HEK293T (cell line): Measurements from ENCODE around the gene OR6Y1.

Experiments used
- CTCF ChIA-PET: fragments of 350-600 bp; formaldehyde crosslinking; extraction: SDS; loops from one replicate; lab custom pipeline; 2021; ENCODE audit warnings: antibody characterized with exemption, inconsistent platforms; lab: Yijun Ruan, JAX
- POLR2A ChIA-PET: fragments of 350-600 bp; formaldehyde crosslinking; extraction: SDS; loops from one replicate; lab custom pipeline; 2020; ENCODE audit warnings: antibody characterized with exemption, inconsistent platforms; lab: Yijun Ruan, JAX
- DNase-seq: peaks from one replicate; pipeline ENCODE4 v3.0.0; 2012; ENCODE audit warnings: mixed read lengths; ENCODE audit errors: extremely low spot score
- ARNT ChIP-seq: fragments of 450-650 bp; IDR thresholded peaks from 2 replicates; pipeline ENCODE4 v1.6.1; 2017; ENCODE audit warnings: mild to moderate bottlenecking
- BHLHE40 ChIP-seq: fragments of 450-650 bp; IDR thresholded peaks from 2 replicates; pipeline ENCODE4 v1.6.1; 2016; ENCODE audit warnings: mild to moderate bottlenecking, moderate library complexity, borderline replicate concordance
- CTBP1 ChIP-seq: fragments of 450-650 bp; IDR thresholded peaks from 2 replicates; pipeline ENCODE4 v1.6.1; 2016; ENCODE audit warnings: borderline replicate concordance
- ELF4 ChIP-seq: fragments of 450-650 bp; IDR thresholded peaks from 2 replicates; pipeline ENCODE4 v1.6.1; 2017; ENCODE audit warnings: antibody characterized with exemption
- FOXA1 ChIP-seq: fragments of 450-650 bp; IDR thresholded peaks from 2 replicates; pipeline ENCODE4 v1.6.1; 2016; ENCODE audit warnings: mild to moderate bottlenecking
- FOXK2 ChIP-seq: fragments of 450-650 bp; IDR thresholded peaks from 2 replicates; pipeline ENCODE4 v1.6.1; 2016; ENCODE audit warnings: mild to moderate bottlenecking
- FOXM1 ChIP-seq: fragments of 450-650 bp; IDR thresholded peaks from 2 replicates; pipeline ENCODE4 v1.6.1; 2017; ENCODE audit warnings: mild to moderate bottlenecking, borderline replicate concordance
- HDGF ChIP-seq: fragments of 450-650 bp; IDR thresholded peaks from 2 replicates; pipeline ENCODE4 v1.6.1; 2017; ENCODE audit warnings: antibody characterized with exemption, borderline replicate concordance
- L3MBTL2 ChIP-seq: fragments of 450-650 bp; conservative IDR thresholded peaks from 2 replicates; pipeline ENCODE4 v1.6.1; 2016; ENCODE audit warnings: mild to moderate bottlenecking
- LEF1 ChIP-seq: fragments of 450-650 bp; IDR thresholded peaks from 2 replicates; pipeline ENCODE4 v1.6.1; 2017; ENCODE audit warnings: mild to moderate bottlenecking, borderline replicate concordance
- NFRKB ChIP-seq: fragments of 450-650 bp; IDR thresholded peaks from 2 replicates; pipeline ENCODE4 v1.6.1; 2016; ENCODE audit warnings: mild to moderate bottlenecking, moderate library complexity
- PKNOX1 ChIP-seq: fragments of 450-650 bp; IDR thresholded peaks from 2 replicates; pipeline ENCODE4 v1.6.1; 2016
- SP1 ChIP-seq: fragments of 450-650 bp; IDR thresholded peaks from 2 replicates; pipeline ENCODE4 v1.6.1; 2017
- SUZ12 ChIP-seq: fragments of 450-650 bp; IDR thresholded peaks from 2 replicates; pipeline ENCODE4 v1.6.1; 2016; ENCODE audit warnings: mild to moderate bottlenecking
- TARDBP ChIP-seq: fragments of 450-650 bp; IDR thresholded peaks from 2 replicates; pipeline ENCODE4 v1.6.1; 2016
- ZNF384 ChIP-seq: fragments of 450-650 bp; IDR thresholded peaks from 2 replicates; pipeline ENCODE4 v1.6.1; 2016

The OR6Y1 gene

DNA sequence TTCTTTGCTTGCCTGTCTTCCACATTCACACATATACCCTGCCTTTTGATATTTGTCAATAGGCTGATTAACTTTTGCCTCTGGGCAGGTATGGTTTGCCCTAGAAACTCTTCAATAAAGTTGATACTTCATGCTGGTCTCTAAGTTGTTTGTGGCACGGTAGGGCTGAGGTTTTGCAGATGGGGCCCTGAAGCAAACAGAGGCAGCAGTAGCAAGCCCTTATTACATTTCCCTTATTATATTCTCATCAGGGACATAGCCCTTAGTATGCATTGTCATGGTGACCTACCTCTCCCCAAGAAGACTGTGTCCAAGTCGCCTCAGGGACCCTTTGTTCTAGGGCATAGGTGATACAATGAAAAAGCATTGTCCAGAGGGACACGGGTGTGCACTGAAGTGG lies 16.3 kb upstream of the OR6Y1 start, which contains the start of gene OR6P1:
Gene OR6P1 (minus strand): TSS at position 101 of the 400 bp plus-strand sequence. CDS start 6,976 bp downstream, outside the sequence.
- TF ChIP-seq NFRKB (no peak), ARNT (no peak), FOXM1 (no peak), BHLHE40 (no peak), HDGF (no peak)
- POLR2A ChIA-PET, result no interaction called here
- no peak for DNase-seq
- CTCF ChIA-PET, result no interaction called here

DNA sequence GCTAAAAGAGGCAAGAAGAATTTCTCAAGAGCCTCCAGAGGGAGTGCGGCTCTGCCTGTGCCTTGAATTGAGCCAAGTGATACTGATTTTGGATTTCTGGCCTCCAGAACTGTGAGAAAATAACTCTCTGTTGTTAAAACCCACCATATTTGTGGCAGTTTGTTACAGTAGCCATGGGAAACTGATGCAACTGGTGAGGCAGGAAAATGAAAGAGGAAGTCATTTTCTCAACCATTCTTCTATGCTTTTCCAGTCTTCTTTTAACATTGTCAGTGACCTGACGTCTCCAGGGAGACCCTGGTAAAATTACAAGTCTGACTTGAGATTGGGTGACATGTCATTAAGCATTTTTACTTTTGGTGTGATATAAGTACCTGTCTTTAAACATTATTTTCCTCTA lies 10.4 kb upstream of the OR6Y1 start:
- POLR2A ChIA-PET, result no interaction called here
- DNase-seq, result no peak
- CTCF ChIA-PET, result no interaction called here

DNA sequence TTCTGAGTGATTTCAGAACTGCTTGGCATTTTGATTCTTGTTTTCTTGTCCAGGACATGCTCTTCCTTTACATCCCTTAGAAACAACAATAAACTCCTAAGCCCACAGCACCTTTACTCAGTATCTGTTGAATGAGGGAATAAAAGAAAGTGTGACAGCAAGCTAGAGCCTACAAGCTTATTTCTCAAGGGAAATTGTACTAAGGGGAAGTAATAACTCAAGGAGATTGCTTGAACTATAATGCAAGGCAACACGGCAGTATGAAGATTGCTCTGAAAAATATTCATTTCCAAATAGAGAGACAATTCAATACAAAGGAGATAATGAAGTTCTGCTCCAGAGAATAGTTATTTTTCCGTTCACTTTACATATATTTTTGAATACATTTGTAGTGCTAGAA lies 9.6 kb upstream of the OR6Y1 start:
- no peak for DNase-seq
- no peak for TF ChIP-seq SP1
- no peak for TF ChIP-seq BHLHE40
- no peak for TF ChIP-seq L3MBTL2
- TF ChIP-seq TARDBP, result no peak
- no peak for TF ChIP-seq SUZ12
- no peak for TF ChIP-seq ELF4
- TF ChIP-seq CTBP1, result no peak
- no peak for TF ChIP-seq LEF1
- TF ChIP-seq HDGF, result no peak
- no peak for TF ChIP-seq FOXM1
- no peak for TF ChIP-seq FOXA1
- no peak for TF ChIP-seq NFRKB
- TF ChIP-seq ZNF384, result no peak
- TF ChIP-seq ARNT, result no peak
- CTCF ChIA-PET, result no interaction called here
- POLR2A ChIA-PET, result no interaction called here

More for the DNA sequence above, 10.4 kb upstream of the OR6Y1 start:
- TF ChIP-seq LEF1 (no peak), L3MBTL2 (no peak), FOXK2 (no peak), BHLHE40 (no peak)

- ChIA-PET CTCF (no interaction called here), POLR2A (no interaction called here)
- no peak for TF ChIP-seq PKNOX1
- no peak for TF ChIP-seq ELF4
- no peak for TF ChIP-seq NFRKB
- no peak for TF ChIP-seq SUZ12
- no peak for TF ChIP-seq HDGF
- no peak for TF ChIP-seq ARNT
- TF ChIP-seq SP1, result no peak
- TF ChIP-seq L3MBTL2, result no peak
- TF ChIP-seq CTBP1, result no peak
- DNase-seq, result no peak
Observed at GRCh38 chr1:158559696-158560095, 5.5 kb upstream of the OR6Y1 start.

GRCh38 chr1:158552296-158552695 lies 1.9 kb downstream of the OR6Y1 start:
- ChIA-PET CTCF (no interaction called here), POLR2A (no interaction called here)
- TF ChIP-seq ARNT (no peak), FOXK2 (no peak), ZNF384 (no peak), ELF4 (no peak), SP1 (no peak), CTBP1 (no peak), FOXM1 (no peak), TARDBP (no peak)
- DNase-seq, result no peak

- ChIA-PET CTCF (no interaction called here), POLR2A (no interaction called here)
- TF ChIP-seq NFRKB (no peak), SUZ12 (no peak), FOXM1 (no peak), ELF4 (no peak), BHLHE40 (no peak), FOXA1 (no peak), ZNF384 (no peak), LEF1 (no peak), CTBP1 (no peak), FOXK2 (no peak), L3MBTL2 (no peak), TARDBP (no peak)
- DNase-seq, result no peak
Observed at GRCh38 chr1:158547533-158547932, 6.7 kb downstream of the OR6Y1 start.

DNA sequence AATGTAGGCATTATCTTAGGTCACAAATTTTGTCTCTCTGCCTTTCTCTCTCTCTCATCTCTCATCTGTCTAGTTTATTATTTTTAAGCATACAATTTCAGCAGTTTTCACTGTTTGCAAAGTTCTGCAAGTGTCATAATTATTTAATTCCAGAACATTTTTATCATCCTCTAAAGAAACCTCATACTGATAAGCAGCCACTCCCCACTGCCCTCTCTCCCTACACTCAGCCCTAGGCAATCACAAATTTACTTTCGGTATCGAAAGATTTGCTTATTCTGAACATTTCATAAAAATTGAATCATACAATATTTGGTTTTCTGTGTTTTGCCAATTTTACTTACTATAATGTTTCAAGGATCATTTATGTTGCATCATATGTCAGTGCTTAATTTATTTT lies 16.6 kb downstream of the OR6Y1 start:
- DNase-seq, result no peak
- CTCF ChIA-PET, result no interaction called here
- TF ChIP-seq BHLHE40, result no peak
- TF ChIP-seq TARDBP, result no peak
- TF ChIP-seq CTBP1, result no peak
- no peak for TF ChIP-seq HDGF
- TF ChIP-seq ELF4, result no peak
- no peak for TF ChIP-seq ZNF384
- TF ChIP-seq FOXK2, result no peak
- no peak for TF ChIP-seq FOXM1
- no peak for TF ChIP-seq LEF1
- TF ChIP-seq SUZ12, result no peak
- no peak for TF ChIP-seq NFRKB
- no peak for TF ChIP-seq FOXA1
- no peak for TF ChIP-seq ARNT
- TF ChIP-seq PKNOX1, result no peak
- TF ChIP-seq SP1, result no peak
- TF ChIP-seq L3MBTL2, result no peak
- POLR2A ChIA-PET, result no interaction called here
